Neural cell (in vitro differentiated cells): ENCODE data around the gene VPS26A. TPM values are rescaled to one million over a fixed set of nuclear protein-coding genes. Genes with fewer than 3 reads are reported as not detected.

ENCODE experiments used
- H2AFZ ChIP-seq: fragments of 200-600, 300-800 bp; sonication (generic), shearing (Covaris generic); 2 replicates; pipeline ENCODE4 v1.6.0; 2014; ENCODE audit warnings: low read depth, mild to moderate bottlenecking, antibody characterized with exemption, low read length, moderate library complexity
- H3F3A ChIP-seq: fragments of 200-600 bp; shearing (Covaris generic); 2 replicates; pipeline ENCODE4 v1.6.1; 2016; ENCODE audit warnings: mild to moderate bottlenecking, moderate library complexity, mixed read lengths, antibody characterized with exemption, low read length; ENCODE audit not compliant: insufficient read depth, poor library complexity, severe bottlenecking
- H3K27ac ChIP-seq: fragments of 200-600, 300-800 bp; sonication (generic), shearing (Covaris generic); 2 replicates; pipeline ENCODE4 v1.5.1; 2014; ENCODE audit warnings: mild to moderate bottlenecking, low read length, moderate library complexity
- H3K27me3 ChIP-seq: fragments of 300-800, 200-600 bp; sonication (generic), shearing (Covaris generic); 2 replicates; pipeline ENCODE4 v1.6.0; 2014; ENCODE audit warnings: mild to moderate bottlenecking, low read depth, low read length, moderate library complexity; ENCODE audit not compliant: insufficient read depth
- H3K36me3 ChIP-seq: fragments of 300-800, 200-600 bp; sonication (generic), shearing (Covaris generic); 2 replicates; pipeline ENCODE4 v1.5.1; 2014; ENCODE audit warnings: mild to moderate bottlenecking, antibody characterized with exemption, low read length, moderate library complexity; ENCODE audit not compliant: insufficient read depth
- H3K4me2 ChIP-seq: fragments of 300-800, 200-600 bp; sonication (generic), shearing (Covaris generic); 2 replicates; pipeline ENCODE4 v1.6.0; 2014; ENCODE audit warnings: mild to moderate bottlenecking, low read length
- H3K4me3 ChIP-seq: fragments of 300-800, 200-600 bp; sonication (generic), shearing (Covaris generic); 2 replicates; pipeline ENCODE4 v1.5.1; 2014; ENCODE audit warnings: mild to moderate bottlenecking, low read length, moderate library complexity
- H3K79me2 ChIP-seq: fragments of 200-600 bp; shearing (Covaris generic); replicated peaks from 2 replicates; pipeline ENCODE4 v1.6.0; 2014; ENCODE audit warnings: mild to moderate bottlenecking, low read length, moderate library complexity; ENCODE audit not compliant: insufficient read depth
- H3K9ac ChIP-seq: fragments of 300-800, 200-600 bp; sonication (generic), shearing (Covaris generic); 2 replicates; pipeline ENCODE4 v1.6.1; 2016; ENCODE audit warnings: mild to moderate bottlenecking, low read length, mixed read lengths
- H3K9me2 ChIP-seq: fragments of 200-600 bp; shearing (Covaris generic); 2 replicates; pipeline ENCODE4 v1.6.1; 2016; ENCODE audit warnings: mild to moderate bottlenecking, low read length, mixed read lengths; ENCODE audit not compliant: insufficient read depth
- H3K9me3 ChIP-seq: fragments of 200-600, 300-800 bp; sonication (generic), shearing (Covaris generic); 2 replicates; pipeline ENCODE4 v1.6.1; 2016; ENCODE audit warnings: mild to moderate bottlenecking, mixed run types, low read length, moderate library complexity, mixed read lengths
- H4K20me1 ChIP-seq: fragments of 200-600 bp; shearing (Covaris generic); 2 replicates; pipeline ENCODE4 v1.6.1; 2016; ENCODE audit warnings: mild to moderate bottlenecking, mixed run types; ENCODE audit not compliant: insufficient read depth
- CTCF ChIP-seq: fragments of 450-650 bp; IDR thresholded peaks from 2 replicates; pipeline ENCODE4 v1.5.1; 2014; ENCODE audit warnings: antibody characterized with exemption, mild to moderate bottlenecking, moderate library complexity; ENCODE audit not compliant: poor library complexity, severe bottlenecking
- EP300 ChIP-seq: fragments of 450-650 bp; conservative IDR thresholded peaks from 2 replicates; pipeline ENCODE4 v1.6.1; 2014; ENCODE audit warnings: antibody characterized with exemption, mild to moderate bottlenecking, moderate library complexity; ENCODE audit not compliant: poor library complexity, severe bottlenecking
- MXI1 ChIP-seq: fragments of 450-650 bp; conservative IDR thresholded peaks from 2 replicates; pipeline ENCODE4 v1.6.1; 2014; ENCODE audit warnings: antibody characterized with exemption, mild to moderate bottlenecking; ENCODE audit not compliant: poor library complexity, severe bottlenecking
- RAD21 ChIP-seq: fragments of 450-650 bp; conservative IDR thresholded peaks from 2 replicates; pipeline ENCODE4 v1.6.1; 2014; ENCODE audit warnings: antibody characterized with exemption, mild to moderate bottlenecking, moderate library complexity
- REST ChIP-seq: IDR thresholded peaks from 2 replicates; pipeline ENCODE4 v1.6.1; 2012; ENCODE audit warnings: borderline replicate concordance
- SMC3 ChIP-seq: fragments of 450-650 bp; conservative IDR thresholded peaks from 2 replicates; pipeline ENCODE4 v1.6.1; 2014; ENCODE audit warnings: antibody characterized with exemption, mild to moderate bottlenecking, moderate library complexity; ENCODE audit not compliant: poor library complexity
- TAF1 ChIP-seq: IDR thresholded peaks from 2 replicates; pipeline ENCODE4 v1.6.1; 2012; ENCODE audit warnings: low read depth
- polyA plus RNA-seq: library from polyadenylated mRNA; depleted of rRNA; stranded (reverse); fragments of >200 nt; gene quantifications from 2 replicates; pipeline ENCODE4 v1.2.3, GENCODE V29; 2014

Gene VPS26A
- polyA plus RNA-seq, 1 donor from 2014 or later, result 48.9 TPM

GRCh38 chr10:69142983-69143382 lies 19.0 kb downstream of the VPS26A start:
- H3K9me3 ChIP-seq, result no peaks in the 10 kb centered on the region
- H3K79me2 ChIP-seq, result peaks cover 28% of the 10 kb centered on the region
- H3F3A ChIP-seq, result no peaks in the 10 kb centered on the region
- no peaks in the 10 kb centered on the region for H3K9me2 ChIP-seq
- H3K27ac ChIP-seq, result no peak overlapping the region
- H3K4me3 ChIP-seq, result no peak overlapping the region
- H2AFZ ChIP-seq, result no peak overlapping the region
- TF ChIP-seq CTCF (no peak), SMC3 (no peak), REST (no peak)
- H3K9ac ChIP-seq, result no peak overlapping the region
- peaks cover 3% of the 10 kb centered on the region for H4K20me1 ChIP-seq
- no peak overlapping the region for H3K4me2 ChIP-seq
- H3K36me3 ChIP-seq, result no peaks in the 10 kb centered on the region
- H3K27me3 ChIP-seq, result no peaks in the 10 kb centered on the region

- H3K9ac ChIP-seq, result no peak overlapping the region
- no peaks in the 10 kb centered on the region for H3K27me3 ChIP-seq
- TF ChIP-seq EP300 (no peak), CTCF (no peak), TAF1 (no peak), MXI1 (no peak), RAD21 (no peak), SMC3 (no peak), REST (no peak)
- H3F3A ChIP-seq, result no peaks in the 10 kb centered on the region
- no peaks in the 10 kb centered on the region for H3K9me2 ChIP-seq
- H3K27ac ChIP-seq, result no peak overlapping the region
- H3K36me3 ChIP-seq, result no peaks in the 10 kb centered on the region
- H3K4me3 ChIP-seq, result no peak overlapping the region
- no peak overlapping the region for H2AFZ ChIP-seq
- H4K20me1 ChIP-seq, result no peaks in the 10 kb centered on the region
- no peaks in the 10 kb centered on the region for H3K9me3 ChIP-seq
- peaks cover 22% of the 10 kb centered on the region for H3K79me2 ChIP-seq
- no peak overlapping the region for H3K4me2 ChIP-seq
These were observed 21.4 kb downstream of the VPS26A start for GRCh38 chr10:69145329-69145728.
